ENCODE results near the gene KCNJ15. TPM values are rescaled to one million over a fixed set of nuclear protein-coding genes. Genes with fewer than 3 reads are reported as not detected.

Gene KCNJ15
- polyA plus RNA-seq, 3 donors, result 183 to 261 (median 233) TPM

DNA sequence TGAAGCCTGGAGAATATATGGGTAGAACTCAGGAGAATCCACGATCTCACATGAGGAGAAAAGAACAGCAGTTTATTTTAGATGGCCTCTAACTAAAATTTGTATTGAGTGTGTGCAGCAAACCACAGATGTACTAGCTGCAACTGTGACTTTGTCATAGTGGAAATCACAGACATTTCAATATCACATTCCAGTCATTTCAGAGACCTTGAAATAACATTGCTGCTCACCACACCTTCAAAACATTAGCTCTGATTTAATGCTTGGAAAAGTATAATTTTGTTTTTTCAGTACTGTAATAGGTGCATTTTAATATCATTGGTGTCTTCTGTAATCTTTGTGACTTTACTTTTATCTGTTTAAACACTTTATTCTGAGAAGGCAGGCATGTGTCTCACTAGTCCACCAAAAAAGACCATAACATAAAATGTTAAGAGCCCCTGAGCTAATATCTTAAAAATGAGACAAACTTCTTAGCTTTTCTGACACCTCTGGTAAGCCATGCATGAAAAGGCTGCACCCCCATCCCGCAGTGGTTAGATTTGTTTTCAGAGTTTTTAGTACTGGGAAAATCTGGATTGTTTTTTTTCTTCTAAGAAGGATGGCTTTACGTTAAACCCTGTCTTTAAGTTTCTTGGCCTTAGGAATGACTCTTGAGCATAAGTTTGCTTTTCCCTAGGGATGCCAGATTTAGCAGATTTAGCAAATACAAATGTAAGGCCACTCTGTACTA is 30.1 kb downstream of the KCNJ15 start:
- DNase-seq (ENCODE audit: extremely low read depth in 1 of 11, low read depth in 9 of 11, low spot score in 4 of 11), result no peak

DNA sequence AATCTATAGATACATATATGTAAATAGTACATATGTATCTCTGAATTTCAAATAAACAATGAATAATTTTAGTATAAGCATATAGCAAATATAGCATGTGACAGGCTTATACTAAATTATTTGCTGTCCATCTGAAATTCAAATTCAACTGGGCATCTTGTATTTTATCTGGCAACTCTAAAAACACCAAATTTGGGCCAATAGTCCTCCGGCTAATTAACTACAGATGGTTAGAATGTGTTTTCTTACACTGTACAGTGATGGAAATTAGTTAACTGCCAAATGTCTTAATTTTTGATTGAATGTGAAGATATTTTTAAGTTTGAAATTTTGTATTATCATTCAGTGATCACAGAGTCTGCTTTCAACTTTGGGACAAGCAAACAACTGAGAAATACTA is 30.7 kb downstream of the KCNJ15 start:
- DNase-seq (ENCODE audit: extremely low read depth in 1 of 11, low read depth in 9 of 11, low spot score in 4 of 11), result no peak

DNA sequence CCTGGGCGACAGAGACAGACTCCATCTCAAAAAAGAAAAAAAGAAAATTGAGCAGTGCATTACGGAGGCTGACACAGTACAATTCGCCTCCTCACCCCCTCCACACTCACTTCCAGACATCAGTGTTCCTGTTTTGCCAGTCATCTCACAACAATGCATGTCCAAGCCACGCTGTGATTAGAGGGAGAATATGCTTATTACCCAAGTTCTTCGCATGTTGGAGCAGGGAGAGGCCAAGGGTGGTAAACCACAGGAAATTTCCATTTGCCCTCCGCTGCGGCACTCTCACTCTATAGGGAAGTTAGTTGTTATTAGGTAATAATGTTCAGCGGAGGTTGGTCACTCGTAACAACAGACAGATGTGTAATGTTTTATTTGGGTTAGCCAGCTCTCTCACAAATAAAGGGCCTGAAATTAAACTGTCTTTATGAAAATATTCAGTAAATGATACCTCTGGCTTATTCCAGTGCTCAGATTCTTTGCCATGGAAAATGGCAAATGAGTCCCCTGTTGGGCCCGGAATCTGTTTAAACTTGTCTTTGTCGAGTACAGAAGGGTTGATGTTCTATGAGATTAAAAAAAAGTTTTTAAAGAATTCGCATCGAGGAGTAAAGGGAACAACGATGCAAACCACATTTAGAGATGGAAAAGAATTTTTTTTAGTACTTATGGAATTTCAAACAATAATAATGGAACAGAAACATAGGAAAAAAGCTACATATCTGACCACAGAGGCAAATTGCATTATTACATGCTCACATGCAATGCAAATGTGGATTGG is 33.1 kb downstream of the KCNJ15 start:
- DNase-seq (ENCODE audit: extremely low read depth in 1 of 11, low read depth in 9 of 11, low spot score in 4 of 11), result no peak

DNA sequence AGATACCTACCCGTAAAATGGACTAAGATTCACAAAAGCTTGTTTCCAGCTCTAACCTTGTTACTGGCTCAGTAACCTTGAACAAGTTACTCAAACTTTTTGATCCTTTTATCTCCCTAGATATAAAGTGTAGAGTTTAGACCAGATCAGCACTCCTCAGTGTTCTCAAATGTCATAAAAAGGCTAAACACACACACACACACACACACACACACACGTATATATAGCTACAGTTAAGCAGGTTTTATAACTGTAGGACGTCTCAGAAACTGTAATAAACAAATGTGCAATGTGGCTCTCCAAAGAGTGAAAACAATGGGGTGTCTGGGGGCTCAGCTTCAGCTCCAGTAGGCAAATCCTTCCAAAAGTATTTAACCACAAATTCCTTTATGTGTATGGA is 34.0 kb downstream of the KCNJ15 start:
- no peak for DNase-seq (ENCODE audit: extremely low read depth in 1 of 11, low read depth in 9 of 11, low spot score in 4 of 11)

DNA sequence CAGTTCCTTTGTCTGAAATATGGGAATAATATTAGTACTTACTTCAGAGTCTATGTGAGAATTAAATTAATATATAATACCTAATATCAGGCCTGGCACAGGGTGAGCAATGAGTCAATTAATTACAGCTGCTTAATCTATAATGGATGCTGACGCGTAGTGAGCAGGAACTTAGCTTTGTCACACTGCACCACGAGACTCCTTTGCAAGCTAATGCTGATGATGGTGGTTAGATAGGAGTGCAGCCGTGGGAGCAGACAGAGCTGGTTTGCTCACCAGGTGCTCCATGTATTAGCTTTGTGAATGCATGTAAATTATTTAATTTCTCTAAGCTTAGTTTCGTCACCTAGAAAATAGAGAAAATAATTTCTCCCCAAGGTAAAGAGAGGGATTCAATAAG is 35.1 kb downstream of the KCNJ15 start:
- no peak for DNase-seq (ENCODE audit: extremely low read depth in 1 of 11, low read depth in 9 of 11, low spot score in 4 of 11)

DNA sequence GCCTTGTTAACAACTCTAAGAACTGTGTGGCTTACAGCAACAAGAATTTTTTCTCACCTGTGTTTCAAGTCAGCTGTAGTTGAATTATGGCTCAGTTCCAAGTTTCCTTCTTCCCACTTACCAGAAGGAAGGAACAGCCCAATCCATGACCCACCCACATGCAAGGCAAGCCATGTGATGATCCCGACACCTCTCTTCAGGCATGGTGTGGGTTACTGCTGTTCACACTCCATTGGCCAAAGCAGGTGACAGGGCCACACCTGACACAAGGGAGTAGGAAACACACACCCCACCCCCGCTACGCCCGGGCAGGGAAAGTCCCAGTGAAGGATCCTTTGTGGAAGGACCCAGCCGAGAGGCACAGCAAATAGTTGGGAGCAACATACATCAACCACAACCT is 36.3 kb downstream of the KCNJ15 start:
- no peak for DNase-seq (ENCODE audit: extremely low read depth in 1 of 11, low read depth in 9 of 11, low spot score in 4 of 11)

DNA sequence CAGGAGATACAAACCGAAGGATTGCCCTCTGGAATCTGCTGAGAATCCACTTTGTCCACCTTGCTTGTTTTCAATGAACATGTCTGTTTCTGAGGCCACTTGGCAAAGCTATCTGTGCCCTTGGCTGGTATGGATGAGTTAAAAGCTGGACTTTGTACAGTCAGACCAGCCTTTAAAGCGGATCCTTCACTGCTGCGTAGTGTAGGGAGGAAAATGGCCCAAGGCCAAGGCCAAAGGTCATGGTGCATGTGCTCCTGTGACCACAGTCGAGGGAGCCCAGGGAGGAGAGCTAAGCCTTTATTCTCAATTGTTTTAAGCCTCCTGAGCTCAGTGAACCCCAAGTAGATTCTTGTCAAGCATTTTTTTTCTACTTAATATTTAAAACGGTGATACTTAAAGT is 37.0 kb downstream of the KCNJ15 start:
- no peak for DNase-seq (ENCODE audit: extremely low read depth in 1 of 11, low read depth in 9 of 11, low spot score in 4 of 11)

DNA sequence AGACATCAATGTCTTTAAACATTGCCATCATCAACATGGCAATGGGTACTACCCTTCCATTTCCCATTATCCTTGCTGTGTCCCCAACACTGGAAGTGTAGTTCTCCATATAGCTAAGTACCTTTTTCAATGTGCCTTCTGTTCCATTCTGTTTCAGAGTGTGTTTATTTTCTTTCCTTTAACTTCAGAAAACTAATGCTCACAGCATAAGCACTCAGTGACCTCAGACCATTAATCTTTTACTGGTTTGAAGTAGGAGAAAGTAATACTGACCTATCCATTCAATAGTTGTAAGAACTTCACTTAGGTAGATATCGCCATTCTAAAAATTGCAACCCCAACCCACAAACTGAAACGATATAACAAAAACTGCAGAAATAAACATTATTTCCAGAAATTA is 37.8 kb downstream of the KCNJ15 start:
- DNase-seq (ENCODE audit: extremely low read depth in 1 of 11, low read depth in 9 of 11, low spot score in 4 of 11), result no peak

DNA sequence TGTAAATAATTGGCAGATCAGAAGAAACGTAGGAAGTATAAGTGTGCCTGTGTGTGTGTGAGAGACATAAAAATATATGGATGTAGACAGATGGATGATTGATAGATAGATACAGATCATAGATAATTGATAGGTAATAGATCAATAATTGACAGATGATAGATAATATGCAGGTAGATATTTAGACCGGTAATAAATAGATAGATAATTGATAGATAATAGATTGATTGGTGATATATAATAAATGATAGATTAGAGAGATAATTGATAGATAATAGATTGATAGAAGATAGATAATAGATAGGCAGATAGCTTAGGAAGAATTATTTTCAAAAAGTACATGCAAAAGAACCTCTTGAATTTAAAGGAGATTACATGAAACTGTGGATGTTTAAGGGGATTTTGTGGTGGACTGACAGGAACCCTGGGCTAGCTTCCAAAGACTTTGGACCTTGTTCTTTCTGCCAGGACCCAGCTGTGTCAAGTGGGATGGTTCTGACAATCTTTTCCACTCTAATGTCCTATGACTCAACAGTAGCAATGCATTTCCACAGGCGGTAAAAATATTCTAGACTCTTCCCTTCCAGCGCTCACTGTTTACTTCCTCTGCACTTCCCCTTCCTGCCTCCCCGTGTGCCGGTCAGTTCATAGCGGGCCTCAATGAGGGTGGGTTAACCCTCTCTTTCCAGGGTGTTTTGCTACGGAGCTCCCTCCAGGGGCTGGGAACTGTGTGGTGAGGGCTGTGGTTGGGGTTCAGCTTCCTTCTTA is 39.4 kb downstream of the KCNJ15 start:
- no peak for DNase-seq (ENCODE audit: extremely low read depth in 1 of 11, low read depth in 9 of 11, low spot score in 4 of 11)

DNA sequence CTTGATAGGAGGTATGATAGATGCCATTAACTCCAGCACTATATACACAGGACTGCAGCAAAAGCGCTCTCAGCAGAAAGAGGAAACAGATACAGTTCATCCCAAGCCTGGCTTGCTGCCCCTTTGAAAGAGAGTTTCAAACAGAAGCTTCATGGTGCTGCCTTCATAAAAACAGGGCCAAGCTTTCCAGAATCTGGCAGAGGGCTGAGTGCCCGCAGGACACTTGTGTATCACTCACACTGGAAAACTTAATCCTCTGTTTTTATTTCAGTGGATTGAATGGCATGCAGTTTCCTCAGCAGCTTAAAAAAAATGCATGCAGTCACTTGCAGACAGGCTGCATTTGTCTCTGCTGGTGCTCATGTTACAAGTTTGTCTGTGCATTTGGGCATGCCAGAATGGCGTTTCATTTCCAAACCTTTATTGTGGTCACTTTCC is 40.4 kb downstream of the KCNJ15 start:
- peak in 1 of 11 donors; percentile 47 for DNase-seq (ENCODE audit: extremely low read depth in 1 of 11, low read depth in 9 of 11, low spot score in 4 of 11)

DNA sequence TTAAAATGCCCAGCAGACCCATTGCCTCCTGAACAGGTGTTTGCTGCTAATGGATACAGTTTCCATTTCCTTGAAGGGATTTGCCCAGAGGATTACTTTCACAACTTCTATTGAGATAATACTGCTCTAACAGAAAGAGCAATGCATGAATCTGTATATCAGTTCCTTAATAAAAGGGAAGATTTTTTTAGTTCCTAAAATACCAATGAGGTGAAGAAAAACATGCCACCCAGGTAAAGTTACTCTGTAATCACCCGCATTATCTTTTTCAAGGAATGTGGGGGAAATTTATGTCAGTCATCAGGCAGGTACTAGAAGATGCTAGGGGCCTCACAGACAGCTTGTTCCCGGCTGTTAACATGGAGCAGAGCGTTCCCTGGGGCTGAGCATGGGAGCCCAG is 41.1 kb downstream of the KCNJ15 start:
- no peak for DNase-seq (ENCODE audit: extremely low read depth in 1 of 11, low read depth in 9 of 11, low spot score in 4 of 11)

DNA sequence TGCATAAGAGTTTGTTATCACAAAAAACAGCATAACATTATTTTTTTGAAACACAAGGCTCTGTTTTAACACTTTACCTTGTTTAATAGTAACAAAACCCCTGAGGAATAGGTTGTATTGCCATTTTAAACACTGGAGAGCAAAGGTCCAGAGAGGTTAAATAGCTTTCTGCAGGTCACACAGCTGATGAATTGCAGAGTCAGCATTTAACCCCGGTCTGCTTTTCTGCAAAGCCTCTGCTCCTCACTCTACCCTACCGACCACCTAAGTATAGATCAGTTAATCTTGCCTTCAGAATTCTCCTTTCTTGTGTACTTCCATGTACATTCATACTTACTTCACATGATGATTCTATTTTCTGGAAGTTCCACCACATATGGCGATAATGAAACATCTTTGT is 42.0 kb downstream of the KCNJ15 start:
- DNase-seq (ENCODE audit: extremely low read depth in 1 of 11, low read depth in 9 of 11, low spot score in 4 of 11), result no peak

DNA sequence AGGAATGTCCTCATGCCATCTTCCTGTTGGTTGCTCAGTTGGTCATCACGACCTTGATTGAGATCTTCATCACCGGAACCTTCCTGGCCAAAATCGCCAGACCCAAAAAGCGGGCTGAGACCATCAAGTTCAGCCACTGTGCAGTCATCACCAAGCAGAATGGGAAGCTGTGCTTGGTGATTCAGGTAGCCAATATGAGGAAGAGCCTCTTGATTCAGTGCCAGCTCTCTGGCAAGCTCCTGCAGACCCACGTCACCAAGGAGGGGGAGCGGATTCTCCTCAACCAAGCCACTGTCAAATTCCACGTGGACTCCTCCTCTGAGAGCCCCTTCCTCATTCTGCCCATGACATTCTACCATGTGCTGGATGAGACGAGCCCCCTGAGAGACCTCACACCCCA is 42.9 kb downstream of the KCNJ15 start:
- DNase-seq (ENCODE audit: extremely low read depth in 1 of 11, low read depth in 9 of 11, low spot score in 4 of 11), result no peak

DNA sequence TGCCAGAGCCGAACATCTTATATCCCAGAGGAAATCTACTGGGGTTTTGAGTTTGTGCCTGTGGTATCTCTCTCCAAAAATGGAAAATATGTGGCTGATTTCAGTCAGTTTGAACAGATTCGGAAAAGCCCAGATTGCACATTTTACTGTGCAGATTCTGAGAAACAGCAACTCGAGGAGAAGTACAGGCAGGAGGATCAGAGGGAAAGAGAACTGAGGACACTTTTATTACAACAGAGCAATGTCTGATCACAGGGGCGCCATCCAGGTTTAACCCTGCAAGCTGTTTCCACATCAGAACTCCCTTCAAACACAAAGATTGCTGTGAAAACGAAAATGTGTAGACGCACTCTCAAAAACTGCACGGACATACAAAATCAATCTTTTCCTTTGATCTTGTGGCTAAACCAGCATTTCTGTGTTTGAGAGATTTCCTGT is 43.4 kb downstream of the KCNJ15 start:
- DNase-seq (ENCODE audit: extremely low read depth in 1 of 11, low read depth in 9 of 11, low spot score in 4 of 11), result no peak

DNA sequence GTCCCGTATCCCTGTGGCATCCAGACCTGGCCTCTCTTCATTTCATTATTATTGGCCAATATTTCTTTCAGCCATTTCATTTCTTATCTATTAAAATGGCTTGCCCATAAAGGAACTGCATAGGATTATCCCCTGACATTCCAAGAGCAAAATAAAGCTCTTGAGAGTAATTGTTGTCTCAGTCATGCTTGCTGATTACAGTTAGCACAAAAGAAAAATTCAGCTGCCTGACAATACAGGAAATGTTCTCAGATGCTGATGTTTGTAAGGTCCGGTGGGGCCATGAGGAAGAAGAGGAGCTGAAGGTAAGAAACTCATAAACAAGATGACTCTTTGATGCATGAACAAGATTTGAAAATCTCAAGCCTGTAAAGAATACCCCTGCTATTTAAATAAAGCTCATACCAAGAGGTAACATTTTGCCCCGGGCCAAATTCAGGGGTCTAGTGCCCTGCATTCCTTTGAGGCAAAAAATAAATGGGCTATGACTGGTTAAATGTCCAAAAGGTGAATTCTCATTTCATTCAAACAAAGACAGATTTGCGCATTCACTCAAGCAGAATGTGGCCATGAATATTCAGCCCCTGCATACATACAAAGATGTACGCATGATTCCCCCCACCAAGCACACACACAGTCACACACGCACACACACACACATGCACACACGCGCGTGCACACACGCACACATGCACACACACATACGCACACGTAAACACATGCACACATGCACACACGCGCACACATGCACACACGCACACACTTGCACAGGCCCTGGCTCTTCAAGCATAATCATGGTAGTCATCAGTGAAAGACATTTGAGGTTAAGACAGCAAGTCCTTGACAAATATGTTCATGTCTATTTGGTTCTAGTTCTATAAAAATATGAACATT is 44.8 kb downstream of the KCNJ15 start:
- DNase-seq (ENCODE audit: extremely low read depth in 1 of 11, low read depth in 9 of 11, low spot score in 4 of 11), result no peak

DNA sequence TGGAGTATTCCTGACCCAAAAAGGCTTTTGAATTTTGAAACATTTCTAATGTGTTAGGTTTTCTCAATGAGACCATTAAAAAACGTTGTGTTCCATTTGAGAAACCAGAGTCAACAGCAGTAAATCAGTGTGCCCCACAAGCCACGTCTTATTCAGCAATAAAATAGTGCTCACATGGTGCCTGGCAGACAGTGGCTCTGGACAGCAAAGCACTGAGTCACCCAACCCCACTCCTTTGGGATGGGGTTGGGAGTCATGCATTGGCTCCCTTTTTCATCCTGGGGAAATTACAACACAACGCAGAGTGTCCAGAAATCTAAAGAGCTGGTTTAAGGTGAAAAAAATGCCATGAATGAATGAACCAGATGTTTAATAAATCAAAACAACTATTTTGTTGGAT is 46.5 kb downstream of the KCNJ15 start:
- DNase-seq (ENCODE audit: extremely low read depth in 1 of 11, low read depth in 9 of 11, low spot score in 4 of 11), result no peak

DNA sequence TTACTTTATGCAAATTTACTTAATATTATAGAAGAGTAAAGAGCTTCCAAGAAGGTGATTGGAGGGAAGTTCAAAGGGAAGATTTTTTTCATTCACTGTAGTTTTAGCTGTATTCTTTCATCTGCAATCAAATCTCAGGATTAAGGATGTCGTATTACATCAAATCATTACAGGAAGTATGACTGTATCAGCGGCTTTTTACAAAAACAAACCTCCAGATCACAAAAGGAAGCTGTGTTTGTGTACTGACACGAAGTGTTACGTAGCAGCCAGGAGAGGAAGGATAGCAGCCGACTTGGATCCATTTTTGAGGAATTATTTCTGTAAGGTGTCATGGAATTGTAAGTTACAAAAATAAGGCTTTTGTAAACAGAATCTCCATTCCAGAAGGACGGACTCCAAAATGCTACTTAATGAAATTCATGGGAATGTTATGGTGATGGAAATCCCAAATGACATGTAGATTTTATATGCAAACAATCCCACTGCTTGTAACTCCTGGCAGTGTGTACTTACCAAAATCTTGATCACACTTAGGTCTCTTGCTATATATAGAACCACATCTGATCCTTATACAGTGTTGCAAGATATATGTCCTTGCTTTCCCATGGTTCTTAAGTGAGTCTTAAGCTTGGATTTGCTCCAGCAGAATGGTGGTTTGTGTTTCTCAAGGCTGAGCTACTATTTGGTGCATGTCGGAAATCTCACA is 49.8 kb downstream of the KCNJ15 start:
- DNase-seq (ENCODE audit: extremely low read depth in 1 of 11, low read depth in 9 of 11, low spot score in 4 of 11), result no peak

DNA sequence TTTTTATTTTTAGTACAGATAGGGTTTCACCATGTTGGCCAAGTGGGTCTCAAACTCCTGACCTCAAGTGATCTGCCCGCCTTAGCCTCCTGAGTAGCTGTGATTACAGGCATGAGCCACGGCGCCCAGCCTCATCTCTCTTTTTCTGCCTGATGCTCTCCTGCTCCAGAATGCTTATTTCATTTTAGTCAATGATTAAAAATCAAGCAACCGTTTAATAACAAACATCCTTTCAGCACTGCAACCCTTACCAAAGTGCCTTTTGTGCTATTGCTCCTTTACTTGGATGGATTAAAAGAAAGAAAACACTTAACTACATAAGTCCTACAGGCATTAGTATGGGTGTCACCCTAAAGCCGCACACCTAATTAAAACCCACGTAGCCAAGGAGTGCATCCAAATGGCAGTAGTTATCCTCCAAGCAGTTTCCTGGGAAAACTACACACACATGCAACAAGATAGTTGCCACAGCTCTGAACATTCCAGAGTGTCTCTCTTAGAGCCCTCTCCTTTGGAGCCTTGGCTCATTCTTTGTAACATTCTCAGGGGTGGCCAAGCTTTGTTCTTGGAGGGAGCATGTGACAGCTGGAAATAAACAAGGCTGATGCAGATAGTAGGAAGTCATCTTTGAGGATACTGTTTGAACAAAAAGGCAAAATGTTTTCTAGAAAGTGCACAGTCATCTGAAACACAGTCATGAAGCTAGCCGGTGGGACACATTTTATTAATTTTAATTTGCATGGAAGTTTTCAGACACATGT is 51.2 kb downstream of the KCNJ15 start:
- no peak for DNase-seq (ENCODE audit: extremely low read depth in 1 of 11, low read depth in 9 of 11, low spot score in 4 of 11)
